Loucy (cell line): Measurements from ENCODE around the gene TMEM178A.

Experiments used
- CTCF ChIP-seq: fragments of 200-600 bp; sonication (generic); conservative IDR thresholded peaks from 2 replicates; pipeline ENCODE4 v1.5.1; 2014; ENCODE audit warnings: mild to moderate bottlenecking, antibody characterized with exemption, low read length
- EZH2phosphoT487 ChIP-seq: fragments of 200-600 bp; IDR thresholded peaks from 2 replicates; pipeline ENCODE4 v1.6.1; 2018; ENCODE audit warnings: antibody characterized with exemption, mild to moderate bottlenecking, moderate library complexity, borderline replicate concordance

GRCh38 chr2:39724828-39725144 is 59.1 kb downstream of the TMEM178A start:
- no peak for TF ChIP-seq CTCF
- TF ChIP-seq EZH2phosphoT487, result no peak
